Measurements from ENCODE around the gene CCDC158.

DNA sequence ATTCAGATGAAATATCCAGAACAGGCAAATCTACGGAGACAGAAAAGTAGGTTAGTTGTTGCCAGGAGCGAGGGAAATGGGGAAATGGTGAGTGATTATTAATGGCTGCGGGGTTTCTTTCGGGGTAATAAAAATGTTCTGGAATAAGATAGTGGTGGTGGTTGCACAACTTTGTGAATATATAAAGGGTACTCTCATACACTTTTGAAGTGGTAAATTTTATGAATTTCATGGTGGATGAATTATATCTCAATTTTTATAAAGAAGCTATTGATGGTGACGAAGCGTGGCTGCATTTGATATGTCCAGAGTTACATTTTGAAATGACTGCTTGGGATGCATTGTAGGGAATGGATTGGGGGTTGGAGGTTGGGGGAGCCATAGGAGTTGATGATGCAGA is 153.1 kb downstream of the CCDC158 start:
- TF ChIP-seq, protein P1, sequence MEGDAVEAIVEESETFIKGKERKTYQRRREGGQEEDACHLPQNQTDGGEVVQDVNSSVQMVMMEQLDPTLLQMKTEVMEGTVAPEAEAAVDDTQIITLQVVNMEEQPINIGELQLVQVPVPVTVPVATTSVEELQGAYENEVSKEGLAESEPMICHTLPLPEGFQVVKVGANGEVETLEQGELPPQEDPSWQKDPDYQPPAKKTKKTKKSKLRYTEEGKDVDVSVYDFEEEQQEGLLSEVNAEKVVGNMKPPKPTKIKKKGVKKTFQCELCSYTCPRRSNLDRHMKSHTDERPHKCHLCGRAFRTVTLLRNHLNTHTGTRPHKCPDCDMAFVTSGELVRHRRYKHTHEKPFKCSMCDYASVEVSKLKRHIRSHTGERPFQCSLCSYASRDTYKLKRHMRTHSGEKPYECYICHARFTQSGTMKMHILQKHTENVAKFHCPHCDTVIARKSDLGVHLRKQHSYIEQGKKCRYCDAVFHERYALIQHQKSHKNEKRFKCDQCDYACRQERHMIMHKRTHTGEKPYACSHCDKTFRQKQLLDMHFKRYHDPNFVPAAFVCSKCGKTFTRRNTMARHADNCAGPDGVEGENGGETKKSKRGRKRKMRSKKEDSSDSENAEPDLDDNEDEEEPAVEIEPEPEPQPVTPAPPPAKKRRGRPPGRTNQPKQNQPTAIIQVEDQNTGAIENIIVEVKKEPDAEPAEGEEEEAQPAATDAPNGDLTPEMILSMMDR (IDR thresholded peaks at IDR 0.05) = no peak
- TF ChIP-seq POLR2A (IDR thresholded peaks at IDR 0.05) = no peak

All from gastroesophageal sphincter (tissue), 3 donors.